DND-41 (cell line): Measurements from ENCODE around the gene SSBP1.

ENCODE experiments used
- EZH2 ChIP-seq: IDR thresholded peaks from 3 replicates; pipeline ENCODE4 v1.6.1; 2012; ENCODE audit warnings: borderline replicate concordance, low read depth, mild to moderate bottlenecking, moderate library complexity, low read length, inconsistent platforms; ENCODE audit not compliant: severe bottlenecking
- TF ChIP-seq, protein P1 (sequence below): IDR thresholded peaks from 2 replicates; pipeline ENCODE4 v1.5.1; 2012; ENCODE audit warnings: borderline replicate concordance, low read length, moderate library complexity, mild to moderate bottlenecking; ENCODE audit not compliant: poor library complexity, severe bottlenecking; ENCODE audit errors: extremely low read depth

GRCh38 chr7:141715794-141716689 lies 22.1 kb upstream of the SSBP1 start:
- TF ChIP-seq, protein P1, sequence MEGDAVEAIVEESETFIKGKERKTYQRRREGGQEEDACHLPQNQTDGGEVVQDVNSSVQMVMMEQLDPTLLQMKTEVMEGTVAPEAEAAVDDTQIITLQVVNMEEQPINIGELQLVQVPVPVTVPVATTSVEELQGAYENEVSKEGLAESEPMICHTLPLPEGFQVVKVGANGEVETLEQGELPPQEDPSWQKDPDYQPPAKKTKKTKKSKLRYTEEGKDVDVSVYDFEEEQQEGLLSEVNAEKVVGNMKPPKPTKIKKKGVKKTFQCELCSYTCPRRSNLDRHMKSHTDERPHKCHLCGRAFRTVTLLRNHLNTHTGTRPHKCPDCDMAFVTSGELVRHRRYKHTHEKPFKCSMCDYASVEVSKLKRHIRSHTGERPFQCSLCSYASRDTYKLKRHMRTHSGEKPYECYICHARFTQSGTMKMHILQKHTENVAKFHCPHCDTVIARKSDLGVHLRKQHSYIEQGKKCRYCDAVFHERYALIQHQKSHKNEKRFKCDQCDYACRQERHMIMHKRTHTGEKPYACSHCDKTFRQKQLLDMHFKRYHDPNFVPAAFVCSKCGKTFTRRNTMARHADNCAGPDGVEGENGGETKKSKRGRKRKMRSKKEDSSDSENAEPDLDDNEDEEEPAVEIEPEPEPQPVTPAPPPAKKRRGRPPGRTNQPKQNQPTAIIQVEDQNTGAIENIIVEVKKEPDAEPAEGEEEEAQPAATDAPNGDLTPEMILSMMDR: no peak
- TF ChIP-seq EZH2: no peak
